GM23248 (cell line): Measurements from ENCODE around the gene PYGO2. TPM values are rescaled to one million over a fixed set of nuclear protein-coding genes. Genes with fewer than 3 reads are reported as not detected.

Source experiments
- DNase-seq: peaks from one replicate; pipeline ENCODE4 v3.0.0-alpha.2; 2015
- H2AFZ ChIP-seq: fragments of 200-600 bp; sonication (generic); 2 replicates; pipeline ENCODE4 v1.6.1; 2016; ENCODE audit warnings: antibody characterized with exemption
- H3F3A ChIP-seq: fragments of 200-600 bp; sonication (generic); 2 replicates; pipeline ENCODE4 v1.6.1; 2016; ENCODE audit warnings: mild to moderate bottlenecking, antibody characterized with exemption, mixed run types; ENCODE audit not compliant: insufficient read depth
- H3K27ac ChIP-seq: fragments of 200-600 bp; sonication (generic); 2 replicates; pipeline ENCODE4 v1.5.1; 2016; ENCODE audit warnings: mild to moderate bottlenecking
- H3K27me3 ChIP-seq: fragments of 200-600 bp; sonication (generic); replicated peaks from 2 replicates; pipeline ENCODE4 v1.6.1; 2016; ENCODE audit warnings: mild to moderate bottlenecking; ENCODE audit not compliant: insufficient read depth
- H3K36me3 ChIP-seq: fragments of 200-600 bp; sonication (generic); 2 replicates; pipeline ENCODE4 v1.6.1; 2016; ENCODE audit warnings: low read depth, mild to moderate bottlenecking
- H3K4me1 ChIP-seq: fragments of 200-600 bp; sonication (generic); 2 replicates; pipeline ENCODE4 v1.6.1; 2016; ENCODE audit warnings: mild to moderate bottlenecking; ENCODE audit not compliant: insufficient read depth
- H3K4me2 ChIP-seq: fragments of 200-600 bp; sonication (generic); one replicate; pipeline ENCODE4 v1.6.1; 2016; ENCODE audit warnings: mild to moderate bottlenecking; ENCODE audit not compliant: unreplicated experiment
- H3K4me3 ChIP-seq: fragments of 200-600 bp; sonication (generic); 2 replicates; pipeline ENCODE4 v1.5.1; 2016; ENCODE audit warnings: mild to moderate bottlenecking
- H3K79me2 ChIP-seq: fragments of 200-600 bp; sonication (generic); 2 replicates; pipeline ENCODE4 v1.6.1; 2016; ENCODE audit warnings: mild to moderate bottlenecking; ENCODE audit not compliant: insufficient read depth
- H3K9ac ChIP-seq: fragments of 200-600 bp; sonication (generic); 2 replicates; pipeline ENCODE4 v1.6.1; 2016; ENCODE audit warnings: mild to moderate bottlenecking
- H3K9me2 ChIP-seq: fragments of 200-600 bp; sonication (generic); 2 replicates; pipeline ENCODE4 v1.6.1; 2016; ENCODE audit warnings: mixed run types, mild to moderate bottlenecking, moderate library complexity; ENCODE audit not compliant: insufficient read depth
- H3K9me3 ChIP-seq: fragments of 200-600 bp; sonication (generic); one replicate; pipeline ENCODE4 v1.6.1; 2017; ENCODE audit warnings: low read depth
- H4K20me1 ChIP-seq: fragments of 200-600 bp; sonication (generic); 2 replicates; pipeline ENCODE4 v1.6.0; 2016; ENCODE audit not compliant: insufficient read depth
- EZH2 ChIP-seq: fragments of 200-600 bp; sonication (generic); IDR thresholded peaks from 2 replicates; pipeline ENCODE4 v1.6.1; 2018; ENCODE audit warnings: antibody characterized with exemption, mild to moderate bottlenecking; ENCODE audit not compliant: insufficient read depth, poor library complexity, severe bottlenecking
- EZH2phosphoT487 ChIP-seq: fragments of 200-600 bp; sonication (generic); IDR thresholded peaks from 2 replicates; pipeline ENCODE4 v1.6.1; 2018; ENCODE audit warnings: antibody characterized with exemption, moderate library complexity, mild to moderate bottlenecking, low read depth; ENCODE audit not compliant: insufficient read depth
- WGBS, 2 experiments: methylation state at CpG; one replicate each; pipeline ENCODE4 v1.1.6; 2015 to 2017; ENCODE audit warnings: low lambda C conversion rate in 2 of 2, low coverage in 1 of 2; ENCODE audit errors: missing lambda C conversion rate in 2 of 2; 5-methylcytosine and 5-hydroxymethylcytosine counted together
- in situ Hi-C: fragments of 300-500 bp; cut with MboI; formaldehyde crosslinking; loops from 2 replicates; pipeline ENCODE4 v1.15.0; 2020
- polyA plus RNA-seq: library from polyadenylated mRNA; unstranded; fragments of >200 nt; fragmentation: Nextera tagmentation; extraction: Ambion mirVana; gene quantifications from 2 replicates; pipeline ENCODE4 v1.2.1, GENCODE V29; 2016
- total RNA-seq: library from RNA; depleted of rRNA; stranded (reverse); fragments of >200 nt; shearing (Covaris generic); gene quantifications from 2 replicates; pipeline ENCODE4 v1.2.3, GENCODE V29; 2014

The PYGO2 gene
- total and polyA plus RNA-seq, 2 experiments from 2014 or later: 14.7 to 14.9 TPM

- in situ Hi-C loops: no loop called here
These were observed 38.8 kb upstream of the PYGO2 start for GRCh38 chr1:155000411-155000725.

GRCh38 chr1:154999571-155000410 lies 38.2 kb upstream of the PYGO2 start:
- peaks cover 21% of the 10 kb centered on the region for H3K79me2 ChIP-seq
- no peaks in the 10 kb centered on the region for H4K20me1 ChIP-seq
- H3K9ac ChIP-seq: peak overlapping the region; percentile 43
- H3K9me2 ChIP-seq: no peaks in the 10 kb centered on the region
- H3K27me3 ChIP-seq: no peaks in the 10 kb centered on the region
- H3K4me3 ChIP-seq: peak overlapping the region; percentile 63
- peaks cover 5% of the 10 kb centered on the region; the same call in 1 of the 2 replicates for H3F3A ChIP-seq
- H3K4me1 ChIP-seq: peaks cover 17% of the 10 kb centered on the region
- in situ Hi-C loops: no loop called here
- DNase-seq: peak; percentile 35
- peak overlapping the region; percentile 76 for H2AFZ ChIP-seq
- peak overlapping the region; percentile 79 for H3K4me2 ChIP-seq
- H3K36me3 ChIP-seq: no peaks in the 10 kb centered on the region
- H3K9me3 ChIP-seq: no peaks in the 10 kb centered on the region
- no peak for TF ChIP-seq EZH2phosphoT487
- TF ChIP-seq EZH2: no peak
- 4% methylated on average over 24 to 45 of the region's 50 CpGs for WGBS, 2 experiments
- H3K27ac ChIP-seq: peak overlapping the region; percentile 21

More at GRCh38 chr1:155000411-155000725, 38.8 kb upstream of the PYGO2 start:
- 0 to 4% methylated on average over 1 to 13 of the region's 13 CpGs for WGBS, 2 experiments
- H4K20me1 ChIP-seq: no peaks in the 10 kb centered on the region
- H3K4me3 ChIP-seq: peak overlapping the region; percentile 80
- TF ChIP-seq EZH2phosphoT487: no peak
- TF ChIP-seq EZH2: no peak
- H3K9me3 ChIP-seq: no peaks in the 10 kb centered on the region
- peak; percentile 38 for DNase-seq
- H2AFZ ChIP-seq: peak overlapping the region; percentile 76; the same call in 1 of the 2 replicates
- H3K36me3 ChIP-seq: no peaks in the 10 kb centered on the region
- H3K9me2 ChIP-seq: no peaks in the 10 kb centered on the region
- peaks cover 27% of the 10 kb centered on the region for H3K79me2 ChIP-seq
- peaks cover 5% of the 10 kb centered on the region; the same call in 1 of the 2 replicates for H3F3A ChIP-seq
- H3K4me1 ChIP-seq: peaks cover 22% of the 10 kb centered on the region
- no peaks in the 10 kb centered on the region for H3K27me3 ChIP-seq
- H3K27ac ChIP-seq: peak overlapping the region; percentile 67
- peak overlapping the region; percentile 89 for H3K4me2 ChIP-seq
- H3K9ac ChIP-seq: peak overlapping the region; percentile 75

- Histone ChIP-seq H3K9ac (peak overlapping the region; percentile 43), H3F3A (peaks cover 5% of the 10 kb centered on the region; the same call in 1 of the 2 replicates)
These were observed 37.4 kb upstream of the PYGO2 start for GRCh38 chr1:154998818-154999570.

GRCh38 chr1:154998201-154998780 lies 36.7 kb upstream of the PYGO2 start:
- Histone ChIP-seq H3K27me3 (no peaks in the 10 kb centered on the region), H2AFZ (no peak overlapping the region), H3K79me2 (peaks cover 6% of the 10 kb centered on the region), H3K4me1 (peaks cover 10% of the 10 kb centered on the region), H3K36me3 (no peaks in the 10 kb centered on the region), H3K4me3 (no peak overlapping the region), H3K9ac (no peak overlapping the region), H3K4me2 (no peak overlapping the region), H3K9me3 (no peaks in the 10 kb centered on the region), H3K9me2 (no peaks in the 10 kb centered on the region), H3K27ac (no peak overlapping the region), H4K20me1 (no peaks in the 10 kb centered on the region), H3F3A (peaks cover 5% of the 10 kb centered on the region; the same call in 1 of the 2 replicates)
- no peak for DNase-seq
- TF ChIP-seq EZH2 (no peak), EZH2phosphoT487 (no peak)
- in situ Hi-C loops: no loop called here
- 75 to 79% methylated on average over 15 to 16 of the region's 16 CpGs for WGBS, 2 experiments

More at GRCh38 chr1:154998818-154999570, 37.4 kb upstream of the PYGO2 start:
- peak; percentile 81 for DNase-seq
- Histone ChIP-seq H3K9me3 (no peaks in the 10 kb centered on the region), H2AFZ (peak overlapping the region; percentile 76), H4K20me1 (no peaks in the 10 kb centered on the region), H3K27ac (no peak overlapping the region; the same call in 1 of the 2 replicates), H3K36me3 (no peaks in the 10 kb centered on the region), H3K27me3 (no peaks in the 10 kb centered on the region), H3K4me1 (peaks cover 10% of the 10 kb centered on the region), H3K4me3 (peak overlapping the region; percentile 63), H3K9me2 (no peaks in the 10 kb centered on the region), H3K4me2 (peak overlapping the region; percentile 79), H3K79me2 (peaks cover 13% of the 10 kb centered on the region)
- no peak for TF ChIP-seq EZH2phosphoT487
- no peak for TF ChIP-seq EZH2
- 12 to 15% methylated on average over 34 to 38 of the region's 40 CpGs for WGBS, 2 experiments
- in situ Hi-C loops: no loop called here
